SK-N-SH treated with all-trans-retinoic acid at 6 μM for 48 hours (cell line): Measurements from ENCODE around the gene ADARB2.

Experiments used
- ARNTL ChIP-seq: fragments of 450-650 bp; formaldehyde crosslinking; IDR thresholded peaks from 2 replicates; pipeline ENCODE4 v1.5.0; 2020; ENCODE audit warnings: low read depth, mild to moderate bottlenecking, moderate library complexity, borderline replicate concordance
- BACH2 ChIP-seq: fragments of 250-450 bp; sonication (Bioruptor Pico); IDR thresholded peaks from 2 replicates; pipeline ENCODE4 v1.9.0; 2021; ENCODE audit warnings: mild to moderate bottlenecking, borderline replicate concordance
- CREB5 ChIP-seq: fragments of 250-450 bp; sonication (Bioruptor Pico); IDR thresholded peaks from 2 replicates; pipeline ENCODE4 v1.5.1; 2020; ENCODE audit warnings: low read depth, mild to moderate bottlenecking, moderate library complexity
- CSDC2 ChIP-seq: fragments of 250-450 bp; sonication (Bioruptor Pico); IDR thresholded peaks from 2 replicates; pipeline ENCODE4 v1.5.0; 2020; ENCODE audit warnings: mild to moderate bottlenecking, moderate library complexity
- PATZ1 ChIP-seq: fragments of 250-450 bp; sonication (Bioruptor Pico); IDR thresholded peaks from 2 replicates; pipeline ENCODE4 v1.8.0; 2020; ENCODE audit warnings: mild to moderate bottlenecking, moderate library complexity, borderline replicate concordance
- POU6F1 ChIP-seq: fragments of 250-450 bp; sonication (Bioruptor Pico); IDR thresholded peaks from 2 replicates; pipeline ENCODE4 v1.8.0; 2021; ENCODE audit warnings: low read depth, mild to moderate bottlenecking, moderate library complexity, borderline replicate concordance
- SNAI2 ChIP-seq: fragments of 250-450 bp; sonication (Bioruptor Pico); IDR thresholded peaks from 2 replicates; pipeline ENCODE4 v1.5.0; 2020; ENCODE audit warnings: mild to moderate bottlenecking, moderate library complexity
- TOX ChIP-seq: fragments of 250-450 bp; sonication (Bioruptor Pico); IDR thresholded peaks from 2 replicates; pipeline ENCODE4 v1.8.0; 2021; ENCODE audit warnings: mild to moderate bottlenecking, moderate library complexity, borderline replicate concordance
- ZFP3 ChIP-seq: fragments of 250-450 bp; sonication (Bioruptor Pico); IDR thresholded peaks from 2 replicates; pipeline ENCODE4 v1.5.0; 2020; ENCODE audit warnings: mild to moderate bottlenecking, moderate library complexity

- no peak for TF ChIP-seq ZFP3 (CRISPR knock-in tag)
- TF ChIP-seq PATZ1 (CRISPR knock-in tag): no peak
- no peak for TF ChIP-seq CREB5 (CRISPR knock-in tag)
- no peak for TF ChIP-seq POU6F1 (CRISPR knock-in tag)
- no peak for TF ChIP-seq BACH2 (CRISPR knock-in tag)
- TF ChIP-seq SNAI2 (CRISPR knock-in tag): no peak
- no peak for TF ChIP-seq TOX (CRISPR knock-in tag)
- TF ChIP-seq CSDC2 (CRISPR knock-in tag): no peak
- TF ChIP-seq ARNTL (CRISPR knock-in tag): no peak
Observed at GRCh38 chr10:1243486-1244234, 493.7 kb downstream of the ADARB2 start.
